ENCODE data around the gene SNX22.
"Not testable (repeated sequence)": the region's sequence is repeated elsewhere in the genome, so short reads cannot be mapped to it uniquely, and the experiment has no call there.

SNX22 gene

DNA sequence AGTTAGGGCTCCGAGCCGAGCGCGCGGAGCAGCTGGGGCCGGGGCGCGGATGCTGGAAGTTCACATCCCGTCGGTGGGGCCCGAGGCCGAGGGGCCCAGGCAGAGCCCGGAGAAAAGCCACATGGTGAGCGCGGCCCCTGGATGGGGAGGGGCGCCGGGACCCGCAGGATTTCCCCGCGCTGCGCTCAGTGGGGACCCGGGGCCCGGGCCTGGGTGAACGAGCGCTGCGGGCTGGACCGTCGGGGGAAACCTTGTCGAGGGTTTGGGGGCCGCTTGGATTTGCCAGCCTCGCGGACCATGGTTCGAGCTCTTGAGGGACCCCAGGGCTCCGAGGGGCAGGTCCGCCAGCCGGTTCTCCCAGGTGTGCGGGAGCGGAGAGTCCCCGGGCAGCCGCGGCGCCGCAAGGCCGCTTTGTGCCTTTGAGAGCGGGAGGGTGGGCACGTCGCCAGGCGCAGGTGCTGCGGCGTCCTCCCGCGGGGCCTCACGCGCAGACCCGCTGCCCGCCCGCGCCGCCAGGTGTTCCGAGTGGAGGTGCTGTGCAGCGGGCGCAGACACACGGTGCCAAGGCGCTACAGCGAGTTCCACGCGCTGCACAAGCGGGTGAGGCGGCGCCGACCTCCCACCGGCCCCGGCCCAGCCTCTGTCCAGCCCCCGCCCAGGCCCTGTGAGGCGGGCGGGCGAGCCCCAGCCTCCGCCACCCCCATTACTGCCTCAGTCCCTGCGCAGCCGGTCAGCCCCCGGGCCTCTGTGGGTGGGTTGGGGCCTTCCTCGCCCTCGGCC, at the start of gene SNX22:
SNX22 (plus strand) TSS at position 5 of the 780 bp plus-strand sequence; CDS start at position 50, 45 bp downstream.
- no peak for DNase-seq (ENCODE audit: low read depth)

GRCh38 chr15:64102497-64102896, 49.0 kb upstream of the SNX22 start:
- DNase-seq (ENCODE audit: low read depth), result no peak

- DNase-seq (ENCODE audit: low read depth), result no peak
Observed at GRCh38 chr15:64105113-64105704, 46.3 kb upstream of the SNX22 start.

DNA sequence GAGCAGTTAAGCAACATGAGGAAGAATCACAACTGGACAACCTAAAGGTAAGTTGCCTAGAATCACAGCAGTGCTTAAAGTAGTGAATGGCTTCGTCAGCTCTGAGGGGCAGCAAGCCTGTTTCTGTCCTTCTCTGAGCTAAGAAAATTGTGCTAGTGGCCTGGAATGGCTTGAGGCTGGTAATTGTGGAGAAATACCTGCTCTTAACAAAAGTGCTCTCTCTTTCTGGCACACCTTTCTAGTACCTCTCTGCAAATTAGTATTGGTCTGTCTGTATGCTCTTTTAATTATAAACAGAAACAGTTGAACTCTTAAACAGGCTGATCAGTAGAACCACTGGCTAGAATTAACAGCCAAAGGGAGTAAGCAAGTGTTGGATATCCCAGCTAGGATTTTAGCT, 44.2 kb upstream of the SNX22 start:
- DNase-seq (ENCODE audit: low read depth), result no peak

- DNase-seq (ENCODE audit: low read depth), result not testable (repeated sequence)
Observed at GRCh38 chr15:64110108-64110701, 41.3 kb upstream of the SNX22 start.

GRCh38 chr15:64110950-64111678, 40.4 kb upstream of the SNX22 start:
- no peak for DNase-seq (ENCODE audit: low read depth)

DNA sequence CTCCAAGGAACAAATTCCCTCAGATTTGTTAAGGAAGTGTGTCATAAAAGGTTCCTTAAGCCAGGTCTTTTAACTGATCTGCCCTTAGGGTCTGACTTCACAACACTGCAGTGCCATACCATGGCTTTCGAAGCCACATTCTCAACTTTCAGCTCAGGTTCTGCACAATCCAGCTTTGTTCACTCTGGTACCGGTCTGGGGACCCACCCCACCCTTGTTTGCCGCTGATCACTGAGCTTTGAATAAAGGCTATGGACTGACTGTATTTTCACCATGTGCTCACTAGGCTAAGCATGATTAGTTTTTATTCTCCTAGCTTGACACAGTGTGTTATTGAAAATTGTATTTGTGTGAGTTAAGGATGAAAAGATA, 39.9 kb upstream of the SNX22 start:
- DNase-seq (ENCODE audit: low read depth), result no peak

DNA sequence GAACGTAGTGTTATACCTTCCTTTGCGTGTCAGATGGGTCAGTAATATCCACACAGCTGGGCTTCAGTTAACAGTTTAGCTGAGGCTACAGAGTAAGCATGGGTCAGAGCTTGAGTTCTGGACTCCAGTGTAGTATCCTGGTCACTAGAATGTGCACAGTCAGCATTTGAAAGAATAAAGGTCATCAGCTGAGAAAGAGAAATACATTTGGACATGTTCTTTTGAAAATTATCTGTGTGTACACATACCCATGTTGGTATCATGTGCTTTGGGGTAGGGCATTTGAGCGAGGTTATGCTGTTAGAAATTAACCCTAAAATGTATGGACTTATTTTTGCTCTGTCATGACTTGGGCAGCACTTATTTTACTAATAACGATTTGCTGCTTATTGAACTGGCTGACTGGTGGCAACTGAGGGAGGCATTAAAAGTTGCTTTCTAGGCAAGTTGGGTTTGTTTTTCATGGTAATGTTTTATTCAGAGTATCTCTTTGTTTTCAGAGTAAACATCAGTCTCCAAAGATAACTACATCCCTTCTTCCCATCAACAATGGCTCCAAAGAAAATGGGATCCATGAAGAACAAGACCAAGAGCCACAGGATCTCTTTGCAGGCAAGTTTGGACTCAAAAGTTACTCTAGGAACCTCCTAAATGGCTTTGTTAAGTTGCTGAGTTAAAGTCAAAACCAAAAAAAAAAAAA, 39.3 kb upstream of the SNX22 start:
- DNase-seq (ENCODE audit: low read depth), result no peak

DNA sequence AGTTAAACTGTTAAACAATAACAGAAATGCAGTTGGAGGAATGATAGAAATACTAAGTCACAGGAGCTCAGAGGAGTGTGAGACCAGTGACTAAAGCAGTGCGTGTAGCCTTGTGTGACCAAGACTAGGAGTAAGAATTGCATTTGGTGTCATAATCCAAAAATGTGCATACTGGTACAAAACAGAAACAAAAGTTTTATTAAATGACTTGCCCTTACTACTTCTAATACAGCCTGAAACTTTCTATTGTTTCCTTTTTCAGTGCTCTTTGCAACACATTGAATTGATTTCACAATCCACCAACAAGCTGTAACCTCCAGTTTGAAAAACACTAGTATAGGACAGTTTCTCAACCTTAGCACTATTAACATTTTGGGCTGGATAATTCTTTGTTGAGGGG, 38.6 kb upstream of the SNX22 start:
- no peak for DNase-seq (ENCODE audit: low read depth)

DNA sequence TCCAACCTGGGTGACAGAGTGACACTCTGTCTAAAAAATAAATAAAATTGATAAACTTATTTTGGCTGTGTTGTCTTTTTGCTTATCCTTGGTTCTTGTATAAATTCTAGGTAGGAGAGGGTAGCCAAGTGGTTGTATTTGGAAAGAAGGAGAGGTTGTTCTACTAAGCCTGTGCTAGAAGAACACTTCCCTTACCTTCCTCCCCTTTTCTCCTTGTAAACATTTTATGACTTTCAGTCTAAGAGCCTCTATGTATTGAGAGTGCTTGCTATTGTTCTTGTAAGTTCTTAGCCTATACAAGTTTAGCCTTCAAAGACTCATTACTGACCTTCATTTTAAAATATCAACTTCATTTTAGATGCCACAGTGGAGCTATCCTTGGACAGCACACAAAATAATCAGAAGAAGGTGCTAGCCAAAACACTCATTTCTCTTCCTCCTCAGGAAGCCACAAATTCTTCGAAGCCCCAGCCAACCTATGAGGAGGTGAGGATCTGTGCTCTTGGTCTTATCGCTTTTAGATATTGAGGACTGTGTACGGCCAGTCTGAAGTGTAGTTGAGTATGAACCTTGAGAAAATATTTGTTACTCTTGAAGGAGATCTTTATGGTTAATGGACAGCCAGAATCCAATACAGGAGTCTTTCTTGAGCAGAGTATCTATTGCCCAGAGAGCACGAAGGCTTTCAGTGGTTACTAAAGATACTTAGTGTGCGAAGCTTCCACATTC, 33.6 kb upstream of the SNX22 start:
- DNase-seq (ENCODE audit: low read depth), result no peak

DNA sequence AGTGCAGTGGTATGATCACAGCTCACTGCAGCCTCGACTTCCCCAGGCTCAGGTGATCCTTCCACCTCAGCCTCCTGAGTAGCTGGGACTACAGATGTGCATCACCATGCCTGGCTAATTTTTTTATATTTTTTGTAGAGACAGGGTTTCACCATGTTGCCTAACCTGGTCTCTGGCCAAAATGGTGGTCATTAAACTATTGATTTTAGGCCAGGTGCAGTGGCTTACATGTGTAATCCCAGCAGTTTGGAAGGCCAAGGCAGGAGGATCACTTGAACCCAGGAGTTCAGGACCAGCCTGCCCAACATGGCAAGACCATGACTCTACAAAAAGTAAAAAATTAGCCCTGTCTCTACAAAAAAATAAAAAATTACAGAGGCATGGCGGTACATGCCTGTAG, 31.2 kb upstream of the SNX22 start:
- not testable (repeated sequence) for DNase-seq (ENCODE audit: low read depth)

DNA sequence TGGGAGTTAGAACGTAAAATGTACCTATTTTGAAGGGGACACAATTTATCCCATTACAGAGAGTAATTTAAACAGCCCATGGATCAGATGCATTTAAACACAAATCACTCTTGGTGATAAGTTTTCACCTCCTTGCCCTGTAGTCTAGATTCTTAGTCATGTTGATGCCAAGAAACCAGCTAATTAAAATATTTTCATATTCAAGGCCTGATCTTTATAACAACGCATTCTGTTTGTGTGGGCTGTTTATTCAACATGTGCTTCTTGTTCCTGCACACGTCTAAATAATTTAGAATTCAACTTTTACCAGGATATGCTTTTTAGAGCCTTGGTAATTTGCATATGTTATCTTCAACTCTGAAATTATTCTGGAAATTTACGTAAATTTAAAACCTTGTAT, 29.9 kb upstream of the SNX22 start:
- DNase-seq (ENCODE audit: low read depth), result no peak

GRCh38 chr15:64122444-64122843, 29.1 kb upstream of the SNX22 start:
- no peak for DNase-seq (ENCODE audit: low read depth)

GRCh38 chr15:64122936-64123351, 28.6 kb upstream of the SNX22 start:
- no peak for DNase-seq (ENCODE audit: low read depth)

- DNase-seq (ENCODE audit: low read depth), result no peak
Observed at GRCh38 chr15:64125978-64126377, 25.6 kb upstream of the SNX22 start.

- no peak for DNase-seq (ENCODE audit: low read depth)
Observed at GRCh38 chr15:64127521-64128270, 23.8 kb upstream of the SNX22 start.

- no peak for DNase-seq (ENCODE audit: low read depth)
Observed at GRCh38 chr15:64130159-64130558, 21.4 kb upstream of the SNX22 start.

GRCh38 chr15:64131547-64131946, 20.0 kb upstream of the SNX22 start:
- DNase-seq (ENCODE audit: low read depth), result no peak

DNA sequence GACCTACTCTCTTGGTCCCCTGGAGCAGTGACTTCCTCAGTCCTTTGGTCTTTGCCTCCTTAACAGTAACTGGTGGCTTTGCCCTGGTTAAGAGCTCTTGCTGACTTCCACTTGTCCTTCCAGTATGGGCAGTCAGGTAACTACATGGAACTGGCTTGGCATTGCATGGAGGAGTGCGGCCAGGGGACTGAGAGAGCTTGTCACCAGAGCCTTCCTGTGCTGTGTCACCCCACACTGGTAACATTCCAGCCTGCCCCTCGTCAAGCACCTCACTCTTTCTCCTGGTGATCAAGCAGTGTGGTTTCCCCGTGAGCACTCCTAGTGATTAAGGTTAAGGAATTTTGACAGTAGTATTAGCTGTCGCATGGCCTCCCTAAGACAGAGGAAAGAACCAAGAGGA, 19.3 kb upstream of the SNX22 start:
- no peak for DNase-seq (ENCODE audit: low read depth)

DNA sequence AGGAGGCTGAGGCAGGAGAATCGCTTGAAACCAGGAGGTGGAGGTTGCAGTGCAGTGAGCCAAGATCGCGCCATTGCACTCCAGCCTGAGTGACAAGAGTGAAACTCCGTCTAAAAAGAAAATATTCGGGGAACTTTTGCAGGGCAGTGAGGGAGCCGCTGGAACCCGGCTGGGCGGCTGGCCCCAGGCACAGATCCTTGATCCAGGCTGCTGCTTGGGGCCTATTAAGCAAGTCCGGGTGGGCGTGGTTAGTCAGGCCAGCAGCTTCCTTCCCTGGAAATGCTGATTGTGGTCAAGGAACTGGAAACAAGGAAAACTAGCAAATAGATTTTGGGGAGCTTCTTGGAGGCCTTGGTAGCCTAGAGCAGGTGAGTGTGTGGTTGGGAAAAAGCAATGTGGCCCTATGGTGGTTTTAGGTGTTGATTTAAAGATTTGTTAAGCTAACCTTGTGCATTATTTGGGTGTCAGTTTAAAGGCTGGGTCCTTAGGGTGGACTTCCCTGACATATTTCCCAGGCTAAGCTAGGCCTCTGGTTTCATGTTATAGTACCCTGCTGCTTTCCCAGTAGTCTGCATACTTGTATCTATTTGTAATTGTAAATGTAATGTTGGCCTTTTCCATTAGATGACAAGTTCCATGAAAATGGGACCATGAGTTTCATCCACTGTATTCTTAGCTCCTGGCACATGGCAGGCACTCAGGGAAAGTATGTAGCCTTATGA, 17.7 kb upstream of the SNX22 start:
- no peak for DNase-seq (ENCODE audit: low read depth)

Measured in stimulated activated CD8-positive, alpha-beta memory T cell treated with anti-CD3 and anti-CD28 coated beads, Interleukin-12 subunit alpha, Interleukin-12 subunit beta, amount 100 ng/mL, for 1 hour (primary cell).